Esophagus muscularis mucosa (tissue), 4 donors: ENCODE data around the gene VEZF1.
A peak's percentile ranks its signal among the peaks of the same experiment; 100 is the strongest.

Experiments used
- CTCF ChIP-seq, 3 experiments: fragments of 200-600 bp in 2 of 3; fragments of 450-650 bp in 1 of 3; sonication (generic) in 2 of 3; IDR thresholded peaks; one replicate each; pipeline ENCODE4 v1.5.1; 2017 to 2019; ENCODE audit warnings: antibody characterized with exemption in 3 of 3, mild to moderate bottlenecking in 2 of 3, moderate library complexity in 1 of 3
- EP300 ChIP-seq: sonication (generic); formaldehyde crosslinking; IDR thresholded peaks from one replicate; pipeline ENCODE4 v1.6.1; 2017; ENCODE audit warnings: antibody characterized with exemption
- POLR2A ChIP-seq: fragments of 450-650 bp; IDR thresholded peaks from one replicate; pipeline ENCODE4 v1.6.1; 2017; ENCODE audit warnings: antibody characterized with exemption, moderate library complexity, mild to moderate bottlenecking, low read depth
- POLR2AphosphoS5 ChIP-seq, 2 donors: sonication (generic); formaldehyde crosslinking; IDR thresholded peaks; one replicate each; pipeline ENCODE4 v1.6.1; 2017; ENCODE audit warnings: antibody characterized with exemption in 2 of 2

DNA sequence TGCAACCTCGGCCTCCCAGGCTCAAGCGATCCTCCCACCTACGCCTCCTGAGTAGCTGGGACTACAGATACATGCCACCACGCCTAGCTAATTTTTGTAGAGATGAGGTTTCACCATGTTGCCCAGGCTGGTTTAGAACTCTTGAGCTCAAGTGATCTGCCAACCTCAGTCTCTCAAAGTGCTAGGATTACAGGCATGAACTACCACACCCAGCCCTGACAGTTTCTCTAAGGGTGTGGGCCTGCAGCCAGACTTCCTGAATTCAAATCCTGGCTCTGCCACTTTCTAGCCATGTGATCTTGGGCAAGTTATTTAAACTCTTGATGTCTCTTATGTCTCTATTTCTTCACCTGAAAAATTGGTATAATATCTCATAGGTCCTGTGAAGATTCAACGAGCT, 38.4 kb downstream of the VEZF1 start:
- TF ChIP-seq POLR2A (no peak), CTCF (IDR thresholded peaks at IDR 0.05) (no peak), POLR2AphosphoS5 (IDR thresholded peaks at IDR 0.05) (peak in 1 of 2 donors; percentile 24), EP300 (no peak)
